ENCODE results near the gene SH3BGRL.

GRCh38 chrX:81255876-81256275 is 54.0 kb downstream of the SH3BGRL start:
- TF ChIP-seq, protein P1, sequence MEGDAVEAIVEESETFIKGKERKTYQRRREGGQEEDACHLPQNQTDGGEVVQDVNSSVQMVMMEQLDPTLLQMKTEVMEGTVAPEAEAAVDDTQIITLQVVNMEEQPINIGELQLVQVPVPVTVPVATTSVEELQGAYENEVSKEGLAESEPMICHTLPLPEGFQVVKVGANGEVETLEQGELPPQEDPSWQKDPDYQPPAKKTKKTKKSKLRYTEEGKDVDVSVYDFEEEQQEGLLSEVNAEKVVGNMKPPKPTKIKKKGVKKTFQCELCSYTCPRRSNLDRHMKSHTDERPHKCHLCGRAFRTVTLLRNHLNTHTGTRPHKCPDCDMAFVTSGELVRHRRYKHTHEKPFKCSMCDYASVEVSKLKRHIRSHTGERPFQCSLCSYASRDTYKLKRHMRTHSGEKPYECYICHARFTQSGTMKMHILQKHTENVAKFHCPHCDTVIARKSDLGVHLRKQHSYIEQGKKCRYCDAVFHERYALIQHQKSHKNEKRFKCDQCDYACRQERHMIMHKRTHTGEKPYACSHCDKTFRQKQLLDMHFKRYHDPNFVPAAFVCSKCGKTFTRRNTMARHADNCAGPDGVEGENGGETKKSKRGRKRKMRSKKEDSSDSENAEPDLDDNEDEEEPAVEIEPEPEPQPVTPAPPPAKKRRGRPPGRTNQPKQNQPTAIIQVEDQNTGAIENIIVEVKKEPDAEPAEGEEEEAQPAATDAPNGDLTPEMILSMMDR (IDR thresholded peaks at IDR 0.05) = no peak
- TF ChIP-seq ZFX (IDR thresholded peaks at IDR 0.05; ENCODE audit: borderline replicate concordance) = no peak

Data from 22Rv1 (cell line).